C4-2B (cell line): ENCODE data around the gene LIAS.

Experiments used
- H3K27ac ChIP-seq: fragments of 450-650 bp; 2 replicates; pipeline ENCODE4 v1.5.1; 2017
- ZFX ChIP-seq: fragments of 450-650 bp; IDR thresholded peaks from 2 replicates; pipeline ENCODE4 v1.6.1; 2017
- TF ChIP-seq, protein P1 (sequence below): fragments of 450-650 bp; conservative IDR thresholded peaks from 2 replicates; pipeline ENCODE4 v1.5.1; 2017; ENCODE audit warnings: mild to moderate bottlenecking

Gene LIAS

DNA sequence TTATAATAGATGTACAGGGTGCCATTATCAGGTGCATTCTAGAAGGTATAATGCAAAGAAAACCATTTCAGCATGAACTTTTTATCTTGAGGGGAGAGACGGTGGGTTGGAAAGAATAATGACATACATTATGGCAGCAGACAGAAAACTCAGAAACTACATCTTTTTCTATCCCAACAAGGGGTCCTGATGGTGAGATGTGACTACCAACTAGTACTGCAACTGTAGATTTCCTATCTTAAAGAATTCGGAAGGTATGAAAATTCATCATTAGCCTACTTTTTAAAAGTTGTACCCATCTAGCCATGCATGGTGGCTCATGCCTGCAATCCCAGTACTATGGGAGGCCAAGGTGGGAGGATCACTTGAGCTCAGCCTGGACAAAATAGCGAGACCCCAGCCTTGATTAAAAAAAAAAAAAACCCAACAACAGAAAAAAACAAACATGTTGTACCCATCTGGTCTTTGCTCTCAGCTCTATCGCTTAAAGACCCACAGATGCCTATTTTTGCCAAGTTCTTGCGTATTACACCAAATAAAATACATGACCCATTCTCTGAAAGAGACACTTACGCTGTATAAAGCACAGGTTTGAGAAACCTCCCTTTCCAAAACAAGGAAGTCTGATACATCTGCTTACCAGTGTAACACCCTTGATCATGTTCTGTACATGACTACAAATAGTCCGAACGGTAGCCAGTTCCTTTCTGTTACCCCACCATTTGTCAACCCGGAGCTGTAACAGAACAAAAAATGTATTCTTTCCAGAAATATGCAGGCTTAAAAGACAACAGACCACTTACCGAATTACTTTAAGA lies 1.7 kb upstream of the LIAS start:
- no peak for TF ChIP-seq ZFX
- TF ChIP-seq, protein P1, sequence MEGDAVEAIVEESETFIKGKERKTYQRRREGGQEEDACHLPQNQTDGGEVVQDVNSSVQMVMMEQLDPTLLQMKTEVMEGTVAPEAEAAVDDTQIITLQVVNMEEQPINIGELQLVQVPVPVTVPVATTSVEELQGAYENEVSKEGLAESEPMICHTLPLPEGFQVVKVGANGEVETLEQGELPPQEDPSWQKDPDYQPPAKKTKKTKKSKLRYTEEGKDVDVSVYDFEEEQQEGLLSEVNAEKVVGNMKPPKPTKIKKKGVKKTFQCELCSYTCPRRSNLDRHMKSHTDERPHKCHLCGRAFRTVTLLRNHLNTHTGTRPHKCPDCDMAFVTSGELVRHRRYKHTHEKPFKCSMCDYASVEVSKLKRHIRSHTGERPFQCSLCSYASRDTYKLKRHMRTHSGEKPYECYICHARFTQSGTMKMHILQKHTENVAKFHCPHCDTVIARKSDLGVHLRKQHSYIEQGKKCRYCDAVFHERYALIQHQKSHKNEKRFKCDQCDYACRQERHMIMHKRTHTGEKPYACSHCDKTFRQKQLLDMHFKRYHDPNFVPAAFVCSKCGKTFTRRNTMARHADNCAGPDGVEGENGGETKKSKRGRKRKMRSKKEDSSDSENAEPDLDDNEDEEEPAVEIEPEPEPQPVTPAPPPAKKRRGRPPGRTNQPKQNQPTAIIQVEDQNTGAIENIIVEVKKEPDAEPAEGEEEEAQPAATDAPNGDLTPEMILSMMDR = no peak
- no peak overlapping the region for H3K27ac ChIP-seq

DNA sequence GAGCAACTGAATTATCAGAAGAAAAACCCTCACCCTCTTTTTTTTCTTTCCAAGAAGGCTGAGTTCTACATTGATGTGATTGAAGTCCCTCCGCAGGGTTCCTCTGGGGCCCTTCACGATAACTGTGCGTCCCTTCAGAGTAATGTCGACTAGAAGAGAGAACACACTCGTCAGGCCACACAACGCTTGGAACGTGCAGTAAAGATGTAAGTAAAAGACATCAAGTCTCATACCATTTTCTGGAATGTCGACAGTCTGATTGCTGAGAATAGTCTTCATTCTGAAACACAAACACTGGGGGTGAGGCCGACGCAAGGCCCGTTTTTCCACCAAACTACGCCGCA lies 723 bp upstream of the LIAS start:
- peak overlapping the region; percentile 92 for H3K27ac ChIP-seq

DNA sequence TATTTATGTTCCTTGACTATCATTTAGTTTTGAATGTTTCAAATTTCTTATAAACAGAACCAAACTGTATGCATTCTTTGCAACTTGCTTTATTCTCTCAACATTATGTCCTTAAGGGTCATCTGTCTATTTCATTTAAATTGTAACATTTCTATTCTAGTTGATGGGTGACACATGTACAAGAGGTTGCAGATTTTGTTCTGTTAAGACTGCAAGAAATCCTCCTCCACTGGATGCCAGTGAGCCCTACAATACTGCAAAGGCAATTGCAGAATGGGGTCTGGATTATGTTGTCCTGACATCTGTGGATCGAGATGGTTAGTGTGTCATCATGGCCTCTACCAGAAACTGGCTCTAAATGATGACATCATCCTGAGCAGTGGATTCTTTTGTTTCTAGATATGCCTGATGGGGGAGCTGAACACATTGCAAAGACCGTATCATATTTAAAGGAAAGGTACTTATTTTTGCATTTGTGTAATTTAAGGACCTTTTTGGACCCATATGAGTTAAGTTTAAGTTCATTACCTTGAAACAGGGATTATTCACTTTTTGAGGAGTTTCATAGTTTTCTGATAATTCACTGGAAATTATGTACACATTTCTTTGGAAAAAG lies 6.1 kb downstream of the LIAS start:
- no peak for TF ChIP-seq ZFX
- TF ChIP-seq, protein P1 = no peak; the same call in 1 of the 2 replicates
- no peak overlapping the region for H3K27ac ChIP-seq

DNA sequence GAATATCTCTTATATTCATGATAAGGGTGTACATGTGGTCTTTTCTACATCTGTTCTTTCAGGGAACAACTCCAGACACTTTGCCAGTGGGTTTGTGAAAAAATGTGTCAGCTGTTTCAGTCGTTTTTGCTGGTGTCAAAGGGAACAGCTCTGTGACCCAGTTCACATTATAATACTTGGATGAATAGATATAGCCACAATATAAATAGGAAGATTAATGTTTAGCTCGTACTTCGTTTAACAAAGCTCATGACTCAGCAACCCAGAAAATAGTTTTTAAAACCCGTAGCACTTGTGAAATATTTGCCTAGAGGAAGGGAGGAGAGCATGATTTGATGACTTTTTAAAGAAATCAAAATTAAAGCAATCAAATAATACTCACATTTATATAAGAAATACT lies 7.9 kb downstream of the LIAS start:
- H3K27ac ChIP-seq = no peak overlapping the region
- TF ChIP-seq, protein P1 = no peak
- no peak for TF ChIP-seq ZFX

DNA sequence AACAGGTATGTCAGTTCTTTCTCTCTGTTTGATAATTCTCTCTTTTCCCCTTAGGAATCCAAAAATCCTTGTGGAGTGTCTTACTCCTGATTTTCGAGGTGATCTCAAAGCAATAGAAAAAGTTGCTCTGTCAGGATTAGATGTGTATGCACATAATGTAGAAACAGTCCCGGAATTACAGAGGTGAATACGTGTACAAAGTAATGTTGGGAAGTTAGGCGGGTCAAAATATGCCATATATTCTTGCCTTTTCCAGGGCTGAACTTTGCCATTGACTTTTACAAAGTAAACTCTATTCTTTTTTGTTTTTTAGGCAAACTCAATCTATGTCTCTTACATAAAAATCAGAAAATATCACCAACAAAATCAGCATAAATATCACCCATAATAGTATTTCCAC lies 8.6 kb downstream of the LIAS start:
- no peak for TF ChIP-seq ZFX
- TF ChIP-seq, protein P1 = no peak
- no peak overlapping the region for H3K27ac ChIP-seq

DNA sequence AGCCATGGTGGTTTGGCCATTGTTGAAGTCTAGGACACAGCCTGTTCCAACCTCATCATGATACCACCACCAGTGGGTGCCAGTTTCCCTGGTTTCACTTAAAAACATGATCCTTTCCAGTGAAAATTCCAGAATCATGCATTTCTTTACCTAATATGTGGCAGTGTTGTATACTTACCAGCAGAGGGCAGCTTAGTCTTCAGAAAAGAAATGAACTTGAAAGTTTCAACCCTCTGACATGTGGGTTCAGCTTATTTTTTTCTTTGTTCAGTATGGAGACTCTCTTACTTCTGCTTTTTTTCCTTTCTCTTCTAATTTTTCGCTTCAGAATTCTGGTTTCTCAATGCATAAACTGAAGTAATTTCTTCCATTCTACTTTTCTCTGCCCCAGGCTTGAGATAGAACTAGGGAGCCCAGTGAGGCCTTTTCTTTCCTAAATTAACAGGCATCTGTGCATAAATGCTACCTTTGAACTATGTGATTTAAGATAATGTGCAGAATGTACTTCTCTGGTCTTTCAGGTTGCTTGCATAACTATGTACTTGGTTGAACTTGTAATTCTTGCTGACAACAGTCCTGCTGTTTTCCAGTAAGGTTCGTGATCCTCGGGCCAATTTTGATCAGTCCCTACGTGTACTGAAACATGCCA lies 10.7 kb downstream of the LIAS start:
- no peak overlapping the region for H3K27ac ChIP-seq

DNA sequence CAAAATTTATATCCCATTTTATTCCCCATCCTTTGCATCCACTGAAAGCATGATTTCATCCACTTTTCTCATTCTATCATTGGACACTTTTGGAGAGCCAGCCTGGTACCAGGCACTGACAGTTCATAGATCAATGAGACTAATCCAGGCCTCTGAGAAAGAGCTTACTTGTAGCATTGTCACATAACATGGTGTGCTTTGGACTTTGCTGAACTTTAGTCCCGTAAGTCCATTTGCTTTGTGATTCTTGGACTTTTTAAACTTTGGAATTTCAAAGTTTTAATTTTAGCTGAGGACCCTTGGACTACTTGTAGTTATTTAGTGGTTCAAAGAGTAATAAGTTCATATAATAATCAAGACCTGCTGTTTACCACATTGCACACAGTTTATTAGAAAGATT lies 11.5 kb downstream of the LIAS start:
- no peak for TF ChIP-seq ZFX
- TF ChIP-seq, protein P1 = no peak
- H3K27ac ChIP-seq = no peak overlapping the region

More for the DNA sequence above, 10.7 kb downstream of the LIAS start:
- no peak for TF ChIP-seq ZFX
- TF ChIP-seq, protein P1 = peak; percentile 88
